G401.6 (cell line): Measurements from ENCODE around the gene SETDB1.

ENCODE experiments used
- FAIRE-seq: peaks from 2 replicates; lab custom pipeline; 2012; peaks lifted over from hg19 to GRCh38; lab: Jason Lieb, UNC

SETDB1 gene

GRCh38 chr1:151005729-151006319 is 79.7 kb downstream of the SETDB1 start:
- no peak for FAIRE-seq

DNA sequence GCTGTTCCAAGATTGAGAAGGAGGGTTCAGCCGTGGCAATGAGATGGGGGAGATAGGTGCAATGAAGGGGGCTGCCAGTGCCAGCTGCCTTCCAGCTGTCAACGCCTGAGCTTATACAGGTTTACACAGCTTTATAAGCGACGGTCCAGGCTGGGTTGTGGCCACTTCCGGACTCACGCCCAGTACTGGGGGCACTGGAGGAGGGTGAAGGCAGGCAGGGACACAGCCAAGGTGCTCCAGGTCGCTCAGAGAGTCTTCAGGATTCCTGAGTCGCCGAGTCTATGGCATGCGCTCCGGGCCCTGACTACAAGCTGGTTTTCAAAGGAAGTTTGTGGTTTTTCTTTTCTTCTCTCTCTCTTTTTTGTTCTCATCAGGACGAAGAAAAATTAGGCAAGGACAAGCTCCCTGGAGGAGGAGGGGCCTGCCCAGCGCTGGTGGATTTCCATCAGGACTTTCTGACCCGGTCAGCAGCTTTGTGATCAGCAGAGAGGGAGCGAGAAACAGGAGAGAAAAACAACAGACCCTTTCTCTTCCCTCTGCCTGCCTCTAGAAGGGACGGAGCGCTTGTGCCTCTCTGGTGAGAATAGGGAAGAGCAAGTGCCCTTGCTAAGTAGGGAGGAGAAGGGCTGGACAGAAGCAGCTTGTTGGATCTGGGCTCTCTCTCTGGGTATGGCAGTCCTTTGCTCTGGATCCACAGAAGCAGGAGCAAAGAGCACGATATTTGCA is 80.3 kb downstream of the SETDB1 start, which contains the start of gene MINDY1:
Gene MINDY1, minus strand, starts transcription at position 576 of the 726 bp plus-strand sequence. CDS start 4,285 bp downstream, outside the sequence.
- FAIRE-seq: peak; percentile 86

- no peak for FAIRE-seq
Observed at GRCh38 chr1:151007853-151008243, 81.7 kb downstream of the SETDB1 start.

DNA sequence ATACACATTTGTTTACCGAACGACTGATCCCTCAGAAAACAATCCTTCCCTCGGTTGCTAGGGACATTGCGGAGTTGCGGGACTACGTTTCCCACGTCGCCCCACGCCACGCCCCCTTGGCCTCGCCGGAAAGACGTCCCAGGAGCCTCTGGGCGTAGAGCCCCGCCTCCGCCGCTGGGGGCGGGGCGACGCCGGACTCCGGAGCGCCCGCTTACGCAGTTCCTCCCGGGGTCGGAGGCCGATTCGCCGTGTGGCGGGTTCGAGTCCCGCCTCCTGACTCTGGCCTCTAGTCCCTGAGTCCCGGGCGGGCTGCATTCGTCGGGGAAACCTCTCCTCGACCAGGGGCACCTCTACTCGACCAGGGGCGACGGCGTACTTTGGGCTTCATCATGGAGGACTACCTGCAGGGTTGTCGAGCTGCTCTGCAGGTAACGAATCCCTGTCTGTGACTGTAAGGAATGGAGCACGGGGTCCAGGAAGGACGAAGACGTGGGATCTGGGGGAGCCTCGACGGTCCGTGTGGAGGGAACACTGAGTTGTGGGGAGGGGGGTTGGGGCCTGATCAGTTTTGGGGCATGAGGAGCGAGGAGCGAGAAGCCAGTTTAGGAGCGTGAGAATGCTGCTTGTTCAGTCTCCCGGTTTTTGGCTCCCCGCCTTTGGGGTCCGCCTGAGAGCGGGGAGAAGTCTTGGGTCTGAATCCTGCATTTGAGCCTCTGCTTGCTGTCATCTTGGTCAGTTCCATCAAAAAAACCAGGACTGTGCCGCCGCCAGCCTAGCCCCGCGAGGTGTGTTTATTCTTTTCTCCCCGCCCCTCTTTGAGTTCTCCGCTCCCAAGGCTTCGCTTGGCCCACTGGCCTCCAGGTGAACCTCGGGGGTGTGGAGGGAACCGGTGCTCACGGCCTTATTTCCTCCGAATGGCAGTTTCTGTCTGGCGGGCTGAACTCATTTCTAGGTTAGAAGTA is 82.4 kb downstream of the SETDB1 start, which contains the start of gene PRUNE1:
Gene PRUNE1, plus strand, starts transcription at position 206 of the 962 bp plus-strand sequence. Its CDS starts 184 bp downstream, at position 390.
- FAIRE-seq: peak; percentile 94

- FAIRE-seq: no peak
Observed at GRCh38 chr1:151009206-151009587, 83.0 kb downstream of the SETDB1 start.

GRCh38 chr1:151009674-151010345 is 83.6 kb downstream of the SETDB1 start:
- no peak for FAIRE-seq

DNA sequence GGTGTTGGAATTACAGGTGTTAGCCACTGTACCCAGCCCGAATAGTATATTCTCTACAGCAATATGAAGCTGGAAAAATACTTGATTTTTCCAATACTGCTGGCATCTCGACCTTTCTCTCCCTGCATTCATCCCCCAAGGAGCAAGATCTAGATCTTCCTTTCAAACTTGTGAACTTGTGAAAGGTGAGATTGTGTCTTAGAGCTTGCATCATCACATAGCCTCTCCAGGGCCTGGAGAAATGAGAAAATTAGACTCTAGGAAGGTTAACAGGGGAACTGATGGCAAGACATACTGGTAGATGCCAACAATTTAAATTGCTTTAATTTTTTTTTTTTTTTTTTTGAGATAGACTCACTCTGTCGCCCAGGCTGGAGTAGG is 84.2 kb downstream of the SETDB1 start:
- no peak for FAIRE-seq

GRCh38 chr1:151011154-151011850 is 85.1 kb downstream of the SETDB1 start:
- no peak for FAIRE-seq

- no peak for FAIRE-seq
Observed at GRCh38 chr1:151012684-151013471, 86.7 kb downstream of the SETDB1 start.

DNA sequence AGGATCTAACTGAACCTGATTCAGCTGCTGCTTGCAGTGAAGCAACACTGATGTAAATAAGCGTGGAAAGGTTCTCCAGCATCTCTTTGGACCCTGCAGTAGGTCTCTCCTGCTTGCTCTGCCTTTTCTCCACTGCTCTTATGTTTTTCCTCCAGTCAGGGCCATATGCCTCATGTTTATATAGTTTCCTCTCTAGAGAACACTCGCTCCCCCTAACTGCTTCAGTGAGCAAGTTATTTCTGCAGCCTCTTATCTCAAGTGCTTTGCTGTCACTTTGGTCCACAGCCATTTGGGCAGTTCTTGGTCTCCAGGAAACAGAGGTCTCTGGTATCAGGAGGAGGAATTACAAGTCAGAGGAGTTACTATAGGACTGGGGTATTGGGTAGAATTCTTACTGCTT is 87.4 kb downstream of the SETDB1 start:
- FAIRE-seq: no peak
